Limb (tissue), 2 donors: ENCODE data around the gene SETD3.

ENCODE experiments used
- DNase-seq, 2 donors: peaks; one replicate each; pipeline ENCODE4 v3.0.0-alpha.2; 2016; ENCODE audit errors: extremely low spot score in 2 of 2

Gene SETD3

GRCh38 chr14:99479906-99480869 is at the start of gene SETD3:
Gene SETD3 (minus strand): TSS chr14:99480859. CDS start chr14:99465805, 15,054 bp downstream.
- DNase-seq: peak; percentile 23 to 67

- no peak for DNase-seq
These were observed 49.2 kb upstream of the SETD3 start for GRCh38 chr14:99529899-99530298.

- no peak for DNase-seq
These were observed 46.9 kb upstream of the SETD3 start for GRCh38 chr14:99527427-99528076.

- DNase-seq: no peak
These were observed 46.4 kb upstream of the SETD3 start for GRCh38 chr14:99527026-99527425.

GRCh38 chr14:99525699-99526080 is 45.0 kb upstream of the SETD3 start:
- DNase-seq: no peak

- DNase-seq: no peak
These were observed 44.4 kb upstream of the SETD3 start for GRCh38 chr14:99524804-99525698.

GRCh38 chr14:99524091-99524661 is 43.5 kb upstream of the SETD3 start:
- DNase-seq: no peak

GRCh38 chr14:99523704-99524055 is 43.0 kb upstream of the SETD3 start:
- no peak for DNase-seq

- no peak for DNase-seq
These were observed 42.5 kb upstream of the SETD3 start for GRCh38 chr14:99522934-99523703.

GRCh38 chr14:99522457-99522891 is 41.8 kb upstream of the SETD3 start:
- no peak for DNase-seq

GRCh38 chr14:99522025-99522401 is 41.4 kb upstream of the SETD3 start:
- no peak for DNase-seq

GRCh38 chr14:99521176-99522024 is 40.7 kb upstream of the SETD3 start:
- no peak for DNase-seq

GRCh38 chr14:99520571-99521081 is 40.0 kb upstream of the SETD3 start:
- DNase-seq: no peak

- peak in 1 of 2 donors; percentile 33 for DNase-seq
These were observed 39.3 kb upstream of the SETD3 start for GRCh38 chr14:99519931-99520421.

- DNase-seq: no peak
These were observed 38.8 kb upstream of the SETD3 start for GRCh38 chr14:99519347-99519881.

- DNase-seq: peak in 1 of 2 donors; percentile 87
These were observed 38.0 kb upstream of the SETD3 start for GRCh38 chr14:99518441-99519346.

GRCh38 chr14:99517643-99518381 is 37.2 kb upstream of the SETD3 start:
- peak in 1 of 2 donors; percentile 33 for DNase-seq
